GM19023 (cell line): ENCODE results near the gene EFCAB14.
"Not testable (repeated sequence)": the region's sequence is repeated elsewhere in the genome, so short reads cannot be mapped to it uniquely, and the experiment has no call there.

ENCODE experiments used
- ATAC-seq: cut with Tn5 transposase; IDR thresholded peaks from one replicate; pipeline ENCODE4 v1.9.1; 2021; ENCODE audit warnings: mild to moderate bottlenecking, moderate library complexity; ENCODE audit not compliant: unreplicated experiment

The EFCAB14 gene

DNA sequence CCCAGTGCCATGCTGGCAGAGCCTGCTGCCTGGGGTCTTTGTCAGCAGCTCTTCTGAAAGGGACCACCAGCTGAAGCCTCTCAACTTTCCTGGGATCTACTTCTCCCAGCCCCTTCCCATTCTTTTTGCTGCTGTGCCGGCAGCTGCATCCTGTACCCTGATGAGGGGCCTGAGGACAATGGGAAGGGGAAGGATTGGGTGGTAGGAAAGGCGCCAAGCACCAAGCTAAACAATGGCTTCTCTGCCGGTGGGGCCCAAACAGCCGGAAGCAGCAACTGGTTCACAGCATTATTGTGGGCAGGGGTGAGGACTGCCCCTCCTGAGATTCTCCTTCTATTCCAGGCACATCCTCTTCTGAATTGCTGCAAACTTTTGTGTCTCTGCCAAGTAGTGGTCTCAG lies 5.0 kb upstream of the EFCAB14 start:
- no peak for ATAC-seq

DNA sequence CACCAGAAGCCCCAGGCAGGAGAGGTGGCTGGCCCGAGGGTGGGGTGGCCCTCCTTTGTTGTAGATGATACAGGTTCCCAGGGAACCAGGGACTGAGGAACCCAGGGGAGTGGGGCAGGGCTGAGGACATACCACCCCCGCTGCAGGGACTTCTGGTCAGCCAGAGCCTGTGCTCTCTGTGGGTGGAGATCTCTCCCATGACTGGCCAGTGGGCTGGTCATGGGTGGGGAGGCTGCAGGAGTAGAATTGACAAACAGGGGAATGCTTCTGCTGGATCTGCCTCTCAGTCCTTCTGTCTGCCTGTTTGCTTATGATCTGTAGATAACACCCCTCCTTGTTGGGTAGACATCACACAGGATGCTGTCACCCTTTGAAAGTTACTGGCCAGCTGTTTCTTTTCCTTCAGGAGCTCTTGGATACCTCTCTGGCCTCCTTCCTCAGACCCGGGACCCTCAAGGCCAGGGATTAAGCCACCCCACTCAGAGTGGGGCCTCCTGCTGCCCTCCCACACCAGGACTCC lies 2.8 kb upstream of the EFCAB14 start:
- ATAC-seq, result no peak

GRCh38 chr1:46721204-46721603 lies 2.3 kb upstream of the EFCAB14 start:
- no peak for ATAC-seq

GRCh38 chr1:46720319-46720718 lies 1.4 kb upstream of the EFCAB14 start:
- ATAC-seq, result not testable (repeated sequence)

DNA sequence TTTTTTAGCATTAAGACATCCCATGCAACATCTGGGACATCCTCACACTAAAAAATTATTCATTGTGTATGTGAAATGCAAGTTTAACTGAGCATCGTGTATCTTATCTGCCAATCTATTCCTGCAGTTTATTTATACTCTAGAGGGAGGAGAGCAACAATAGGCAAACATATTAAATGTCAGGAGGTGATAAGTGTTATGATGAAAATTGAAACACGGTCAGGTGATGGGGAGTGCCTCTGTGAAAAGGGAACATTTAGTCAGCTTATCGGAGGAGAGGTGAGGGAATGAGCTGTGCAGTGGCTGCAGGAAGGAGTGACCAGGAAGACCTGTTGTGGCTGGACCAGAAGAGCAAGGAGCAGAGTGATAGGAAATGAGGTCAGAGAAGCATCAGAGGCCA lies 775 bp upstream of the EFCAB14 start:
- no peak for ATAC-seq

GRCh38 chr1:46718340-46718726 lies 581 bp downstream of the EFCAB14 start:
- ATAC-seq, result peak; percentile 17

- ATAC-seq, result no peak
These were observed 1.3 kb downstream of the EFCAB14 start for GRCh38 chr1:46717654-46718053.

DNA sequence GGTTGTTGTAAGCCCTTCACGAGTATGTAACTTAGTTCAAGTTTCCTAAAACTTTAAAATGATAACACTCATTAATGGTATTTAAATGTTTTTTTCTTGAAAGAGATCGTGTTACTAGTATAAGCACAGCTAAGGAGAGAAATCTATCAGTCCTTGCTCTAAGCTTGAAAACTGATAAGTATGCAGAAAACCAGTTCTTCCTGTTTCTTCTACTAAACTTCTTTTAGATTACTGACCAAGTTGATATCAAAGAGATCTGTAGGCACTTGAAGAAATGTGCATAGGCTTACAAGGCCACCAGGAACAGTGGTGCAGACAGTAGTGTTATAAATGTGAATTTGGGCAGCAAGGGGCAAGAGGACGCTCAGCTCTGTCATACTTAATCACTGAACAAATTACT lies 3.9 kb downstream of the EFCAB14 start:
- ATAC-seq, result no peak

GRCh38 chr1:46708121-46708520 lies 10.8 kb downstream of the EFCAB14 start:
- ATAC-seq, result no peak

DNA sequence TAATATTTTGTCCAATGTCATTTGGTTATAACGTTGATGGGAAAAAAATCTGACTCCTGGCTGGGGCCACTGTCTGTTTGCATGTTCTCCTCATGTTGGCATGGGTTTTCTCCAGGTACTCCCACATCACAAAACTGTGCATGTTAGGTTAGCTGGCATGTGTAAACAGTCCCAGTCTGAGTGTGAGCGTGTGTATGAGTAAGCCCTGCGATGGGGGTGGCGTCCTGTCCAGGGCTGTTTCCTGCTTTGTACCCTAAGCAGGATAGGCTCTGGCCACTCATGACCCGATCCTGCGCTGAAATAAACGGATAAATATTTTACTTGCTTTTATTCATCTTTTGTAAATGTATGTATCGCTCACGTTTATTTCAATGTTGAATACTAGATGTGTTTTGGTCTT lies 13.5 kb downstream of the EFCAB14 start:
- no peak for ATAC-seq

DNA sequence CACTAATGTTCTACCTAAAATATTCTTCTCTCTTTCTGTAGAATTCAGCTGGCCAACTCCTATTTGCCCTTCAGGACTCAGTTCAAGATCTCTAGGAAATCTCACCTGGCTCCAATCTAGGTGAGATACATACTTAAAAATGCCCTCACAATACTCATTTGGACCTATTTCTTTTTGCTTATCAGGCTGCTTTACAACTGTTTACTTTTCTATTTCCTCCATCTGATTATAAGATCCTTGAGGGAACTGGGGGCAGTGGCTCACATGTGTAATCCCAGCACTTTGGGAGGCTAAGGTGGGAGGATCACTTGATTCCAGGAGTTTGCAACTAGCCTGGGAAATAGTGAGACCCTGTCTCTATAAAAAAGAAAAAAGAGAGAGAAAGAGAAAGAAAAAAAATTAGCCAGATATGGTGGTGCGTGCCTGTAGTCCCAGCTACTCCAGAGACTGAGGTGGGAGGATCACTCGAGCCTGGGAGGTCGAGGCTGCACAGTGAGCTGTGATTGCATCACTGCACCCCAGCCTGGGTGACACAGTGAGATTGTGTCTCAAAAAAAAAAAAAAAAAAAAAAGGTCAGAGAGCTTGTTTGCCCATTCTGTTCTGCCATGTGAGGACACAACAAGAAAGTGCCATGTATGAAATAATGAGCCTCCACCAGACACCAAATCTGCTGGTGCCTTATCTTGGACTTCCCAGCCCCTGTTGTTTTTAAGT lies 14.8 kb downstream of the EFCAB14 start:
- ATAC-seq, result no peak

GRCh38 chr1:46699666-46700065 lies 19.2 kb downstream of the EFCAB14 start:
- ATAC-seq, result no peak

- ATAC-seq, result no peak
These were observed 21.9 kb downstream of the EFCAB14 start for GRCh38 chr1:46697053-46697452.

GRCh38 chr1:46694676-46695075 lies 24.2 kb downstream of the EFCAB14 start:
- not testable (repeated sequence) for ATAC-seq

DNA sequence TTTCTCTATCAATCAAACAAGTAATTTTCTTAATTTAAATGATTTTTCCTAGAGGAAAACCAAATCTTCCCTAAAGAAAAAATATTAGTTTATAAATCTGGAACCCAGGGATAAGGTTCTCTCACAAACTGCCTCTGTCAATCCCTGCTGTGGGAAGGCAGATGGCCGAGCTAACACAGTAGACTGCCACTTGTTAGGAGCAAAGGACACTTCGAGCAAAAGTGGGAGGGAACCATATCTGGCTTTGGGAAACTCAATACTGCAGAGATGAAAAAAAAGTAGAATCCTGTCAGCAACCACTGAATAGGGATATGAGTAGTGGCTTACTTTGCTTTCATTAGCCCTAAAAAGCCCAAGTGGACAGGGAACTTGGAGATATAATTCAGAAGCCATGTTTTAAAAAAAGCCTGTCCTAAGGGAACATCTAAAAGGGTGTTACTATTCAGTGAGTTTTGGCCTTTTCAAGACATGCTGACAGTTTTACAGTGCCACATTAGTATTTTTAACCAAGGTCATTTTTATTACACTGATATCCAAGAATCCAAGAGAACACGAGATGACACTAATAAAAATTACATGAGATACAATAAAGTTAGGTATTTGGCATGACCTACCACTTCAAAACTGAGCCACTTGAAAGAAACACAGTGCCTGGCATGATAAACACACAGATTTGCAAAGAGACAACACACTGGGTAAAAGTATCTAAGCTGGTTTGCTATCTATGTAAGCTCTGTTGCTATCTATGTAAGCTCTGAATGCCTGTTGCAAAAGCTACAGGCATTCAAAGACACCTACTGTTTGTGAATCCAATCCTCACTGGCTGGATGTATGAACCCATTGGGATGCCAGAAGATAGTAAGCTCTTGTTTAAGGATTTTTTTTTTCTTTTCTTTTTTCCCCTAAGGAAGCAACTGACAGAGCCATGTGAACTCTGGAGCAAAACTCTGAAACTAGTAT lies 25.8 kb downstream of the EFCAB14 start:
- no peak for ATAC-seq

- no peak for ATAC-seq
These were observed 26.7 kb downstream of the EFCAB14 start for GRCh38 chr1:46691997-46692790.

GRCh38 chr1:46690931-46691421 lies 27.9 kb downstream of the EFCAB14 start:
- no peak for ATAC-seq

- no peak for ATAC-seq
These were observed 29.0 kb downstream of the EFCAB14 start for GRCh38 chr1:46689897-46690296.

DNA sequence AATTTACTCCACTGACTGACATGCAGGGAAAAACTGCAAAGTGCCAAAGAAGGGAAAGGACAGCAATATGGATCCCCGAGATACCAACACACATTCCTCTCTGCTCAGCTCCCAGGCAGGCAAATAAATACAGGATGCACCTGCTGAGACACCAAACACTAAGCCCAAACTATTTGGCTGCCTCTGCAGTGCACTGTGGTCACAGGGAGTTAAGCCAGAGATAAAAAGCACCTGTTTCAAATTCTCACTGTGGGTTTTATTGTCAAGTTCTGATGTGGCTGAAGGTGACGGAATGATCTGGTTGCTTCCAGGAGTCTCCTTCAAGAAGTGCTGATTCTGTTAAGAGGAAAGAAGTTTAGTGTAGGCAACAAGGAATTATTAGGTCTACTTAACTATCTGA lies 29.6 kb downstream of the EFCAB14 start:
- ATAC-seq, result no peak

DNA sequence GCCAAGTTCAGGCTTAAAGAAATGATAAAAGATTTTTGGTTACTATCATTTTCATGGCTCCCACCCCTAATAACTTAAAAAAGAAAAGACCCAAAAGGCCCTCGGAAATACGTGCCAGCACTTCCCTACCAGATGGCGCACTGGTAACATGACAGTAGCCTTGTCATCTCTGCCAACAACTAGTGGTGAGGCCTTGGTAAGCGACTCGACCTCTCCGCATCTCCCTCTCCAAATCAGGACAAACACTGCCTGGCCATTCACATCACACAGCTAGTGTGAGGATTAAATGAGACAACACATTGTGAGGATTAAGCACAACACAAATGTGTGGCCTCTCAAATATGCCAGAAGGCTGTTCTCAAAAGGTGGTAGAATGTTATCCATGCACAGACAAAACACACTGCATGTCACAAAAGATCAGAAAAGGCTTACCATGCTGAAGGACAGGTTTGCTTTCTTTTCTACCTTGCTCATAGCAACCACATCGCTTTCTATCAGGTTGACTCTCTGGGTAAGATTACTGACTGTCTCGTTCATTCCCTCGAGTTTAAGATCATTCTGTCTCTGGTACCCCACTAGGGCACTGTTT lies 30.9 kb downstream of the EFCAB14 start:
- no peak for ATAC-seq
